AG08396 (cell line): ENCODE measurements around the gene RPP30.
"Not testable (repeated sequence)": the region's sequence is repeated elsewhere in the genome, so short reads cannot be mapped to it uniquely, and the experiment has no call there.

ENCODE experiments used
- DNase-seq: peaks from one replicate; pipeline ENCODE4 v3.0.0; 2012; ENCODE audit warnings: low spot score, mixed read lengths

The RPP30 gene

DNA sequence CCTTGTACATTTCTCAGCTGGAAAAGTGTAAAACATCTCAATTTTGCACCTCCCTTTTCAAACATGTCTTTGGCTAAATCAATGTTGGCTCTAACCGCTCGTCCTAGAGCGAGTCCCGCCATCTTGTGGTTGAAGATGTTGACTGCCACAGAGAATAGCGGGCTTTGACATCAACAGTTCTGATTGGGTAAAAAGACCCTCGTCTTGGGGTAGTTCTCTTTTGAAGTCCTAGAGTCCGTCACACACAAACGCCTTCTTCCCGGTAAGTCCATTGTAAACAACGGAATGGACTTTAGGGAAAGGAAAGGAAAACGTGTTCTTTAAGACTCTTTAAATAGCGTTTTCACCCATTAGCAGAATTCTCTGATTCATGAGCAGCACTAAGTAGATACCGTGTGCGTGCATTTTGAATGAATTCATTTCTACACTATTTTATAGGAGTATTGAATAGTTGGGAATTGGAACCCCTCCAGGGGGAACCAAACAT is 452 bp upstream of the RPP30 start:
- peak; percentile 67 for DNase-seq

GRCh38 chr10:90872648-90873020 is 860 bp downstream of the RPP30 start:
- DNase-seq, result no peak

DNA sequence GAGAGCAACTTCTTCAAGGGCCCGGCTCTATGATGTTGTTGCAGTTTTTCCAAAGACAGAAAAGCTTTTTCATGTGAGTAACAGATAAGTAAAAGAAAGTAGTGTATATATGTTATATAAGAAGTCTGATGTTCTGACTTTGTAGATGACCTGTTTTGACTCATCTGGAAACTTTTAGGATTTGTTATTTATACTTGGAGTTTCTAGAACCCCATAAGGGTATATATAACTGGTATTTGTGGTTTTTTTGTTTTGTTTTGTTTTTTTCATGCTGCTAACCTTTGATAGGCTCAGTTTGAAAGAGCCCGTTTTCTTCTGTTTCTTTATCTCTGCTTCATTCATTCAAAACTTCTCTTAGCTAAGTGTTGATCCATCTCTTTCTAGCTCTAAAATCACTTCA is 7.3 kb downstream of the RPP30 start:
- DNase-seq, result no peak

DNA sequence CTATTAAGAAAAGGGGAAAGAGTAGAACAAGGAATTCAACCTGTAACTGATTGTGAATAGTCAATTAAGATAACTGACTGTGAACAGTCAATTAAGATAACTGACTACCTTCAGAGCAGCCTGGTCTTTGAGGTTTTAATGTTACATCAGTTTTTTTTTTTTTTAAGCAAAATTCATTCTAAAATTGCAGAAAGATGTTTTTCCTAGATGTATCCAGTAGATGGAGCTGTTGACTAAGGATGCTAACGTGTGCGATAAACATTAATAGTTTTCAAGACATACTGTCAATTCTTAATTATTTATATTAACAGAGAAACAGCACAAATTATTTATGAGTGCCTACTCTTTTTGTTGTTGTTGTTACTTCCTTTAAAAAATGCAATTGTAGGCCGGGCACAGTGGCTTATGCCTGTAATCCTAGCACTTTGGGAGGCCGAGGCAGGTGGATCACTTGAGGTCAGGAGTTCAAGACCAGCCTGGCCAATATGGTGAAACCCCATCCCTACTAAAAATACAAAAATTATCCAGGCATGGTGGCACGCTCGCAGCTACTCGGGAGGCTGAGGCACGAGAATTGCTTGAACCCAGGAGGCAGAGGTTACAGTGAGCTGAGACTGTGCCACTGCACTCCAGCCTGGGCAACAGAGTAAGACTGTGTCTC is 8.4 kb downstream of the RPP30 start:
- DNase-seq, result peak; percentile 15

DNA sequence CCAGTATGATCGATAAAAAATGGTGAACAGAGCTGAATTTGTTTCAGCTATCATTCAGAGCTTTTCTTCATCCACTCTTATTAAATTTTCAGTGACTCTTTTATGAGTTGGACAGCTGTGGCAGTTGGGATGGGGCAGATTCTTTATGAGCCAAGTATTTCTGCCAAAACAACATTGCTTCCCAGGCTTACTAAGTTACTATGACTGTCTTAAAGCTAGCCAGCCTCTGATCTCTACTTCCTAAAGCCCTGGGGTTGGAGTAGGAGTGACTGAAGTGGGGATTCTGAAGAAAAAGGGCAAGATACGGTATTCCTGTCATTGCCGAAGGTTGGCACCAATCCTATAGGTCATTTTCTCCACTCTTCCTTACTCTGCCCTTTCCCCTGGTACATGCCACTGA is 12.7 kb downstream of the RPP30 start:
- DNase-seq, result no peak

DNA sequence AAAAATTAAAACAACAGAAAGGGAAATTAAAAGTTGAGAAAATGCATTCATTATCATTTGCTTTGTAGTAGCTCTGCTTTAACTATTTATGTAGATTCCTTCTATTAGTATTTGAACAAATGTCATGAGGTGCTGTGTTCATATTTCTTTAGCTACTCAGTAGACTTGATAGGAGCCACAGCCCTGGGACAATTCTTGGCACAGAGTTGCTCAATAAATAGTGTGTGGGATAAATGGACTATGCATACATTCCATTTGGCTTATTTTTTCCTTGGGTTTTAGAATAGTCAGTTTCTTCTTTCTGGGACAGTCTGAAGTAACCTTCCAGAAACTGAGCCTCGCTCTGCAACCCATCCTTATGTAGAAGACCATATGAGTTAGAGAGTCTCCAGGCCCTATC is 13.4 kb downstream of the RPP30 start:
- peak; percentile 51 for DNase-seq

- DNase-seq, result no peak
Observed at GRCh38 chr10:90887555-90887954, 15.8 kb downstream of the RPP30 start.

DNA sequence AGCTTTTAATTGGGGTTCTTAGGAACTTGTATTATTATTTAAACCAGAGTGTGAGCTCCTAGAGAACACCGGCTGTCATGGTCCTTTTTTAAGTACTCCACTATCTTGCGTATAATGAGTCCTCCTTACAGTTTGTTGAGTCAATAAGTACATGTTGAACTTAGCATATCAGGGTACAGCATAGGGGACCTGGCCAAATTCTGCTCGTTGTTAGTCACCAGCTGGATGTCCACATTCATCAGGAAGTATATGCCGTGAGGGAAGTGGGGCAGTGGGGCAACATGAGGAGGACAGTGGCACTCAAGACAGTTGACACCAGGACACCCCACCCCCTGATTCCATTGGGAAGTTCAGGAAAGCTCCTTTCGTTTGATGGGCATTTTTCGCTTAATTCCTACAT is 16.6 kb downstream of the RPP30 start:
- no peak for DNase-seq

GRCh38 chr10:90889636-90890035 is 17.9 kb downstream of the RPP30 start:
- no peak for DNase-seq

GRCh38 chr10:90890347-90890746 is 18.6 kb downstream of the RPP30 start:
- DNase-seq, result peak; percentile 13

DNA sequence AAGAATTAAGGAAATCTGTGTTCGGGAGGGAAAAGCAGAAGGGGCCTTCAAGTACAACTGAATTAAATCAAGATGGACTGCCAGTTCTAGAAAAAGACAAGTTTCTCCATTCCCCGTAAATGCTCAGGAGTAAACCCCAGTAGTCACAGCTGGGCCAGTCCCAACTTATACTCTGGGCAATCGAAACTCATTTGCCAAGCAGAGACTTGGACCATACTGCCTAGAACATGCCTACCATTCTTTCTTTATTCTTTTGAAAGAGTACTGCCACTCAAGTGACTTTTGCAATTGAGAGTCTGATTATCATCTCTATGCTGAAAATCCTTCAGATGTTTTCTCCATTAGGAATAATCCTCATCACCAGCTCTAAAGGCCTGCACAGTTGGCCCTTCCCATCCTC is 21.4 kb downstream of the RPP30 start:
- DNase-seq, result no peak

GRCh38 chr10:90896916-90897315 is 25.1 kb downstream of the RPP30 start:
- DNase-seq, result not testable (repeated sequence)

- DNase-seq, result no peak
Observed at GRCh38 chr10:90905925-90906324, 34.2 kb downstream of the RPP30 start.

GRCh38 chr10:90906596-90906995 is 34.8 kb downstream of the RPP30 start:
- no peak for DNase-seq

- DNase-seq, result peak; percentile 56
Observed at GRCh38 chr10:90911133-90912051, 39.6 kb downstream of the RPP30 start.

- DNase-seq, result no peak
Observed at GRCh38 chr10:90912174-90912573, 40.4 kb downstream of the RPP30 start.

DNA sequence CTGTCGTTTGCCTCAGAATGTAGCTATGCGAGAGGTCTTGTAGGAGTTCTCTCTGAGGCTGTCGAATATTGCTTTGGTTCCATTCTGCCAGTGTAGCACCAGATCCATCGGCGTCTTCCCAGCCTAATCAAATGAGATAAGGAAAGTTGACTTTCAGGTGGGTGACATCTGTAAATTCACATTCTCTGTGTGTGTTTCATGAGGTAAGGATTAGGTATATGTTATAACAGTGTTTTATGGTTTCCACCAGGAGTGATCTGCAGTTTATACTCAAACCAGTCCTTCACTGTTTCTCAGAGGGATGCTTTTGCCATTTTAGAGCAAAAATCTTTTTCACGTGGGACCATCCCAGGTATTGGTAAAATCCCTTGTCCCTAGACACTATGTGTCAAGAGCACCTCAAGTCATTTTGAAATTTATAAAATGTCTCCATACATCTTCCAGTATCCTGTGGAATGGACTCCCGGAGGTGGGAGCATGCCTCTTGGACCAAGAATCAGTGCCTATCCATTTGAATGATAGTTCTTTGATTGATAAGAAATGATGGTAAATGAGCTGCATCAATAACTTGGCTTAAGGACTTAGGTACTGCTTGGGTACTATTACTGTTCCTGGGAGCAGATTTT is 41.2 kb downstream of the RPP30 start:
- DNase-seq, result no peak

DNA sequence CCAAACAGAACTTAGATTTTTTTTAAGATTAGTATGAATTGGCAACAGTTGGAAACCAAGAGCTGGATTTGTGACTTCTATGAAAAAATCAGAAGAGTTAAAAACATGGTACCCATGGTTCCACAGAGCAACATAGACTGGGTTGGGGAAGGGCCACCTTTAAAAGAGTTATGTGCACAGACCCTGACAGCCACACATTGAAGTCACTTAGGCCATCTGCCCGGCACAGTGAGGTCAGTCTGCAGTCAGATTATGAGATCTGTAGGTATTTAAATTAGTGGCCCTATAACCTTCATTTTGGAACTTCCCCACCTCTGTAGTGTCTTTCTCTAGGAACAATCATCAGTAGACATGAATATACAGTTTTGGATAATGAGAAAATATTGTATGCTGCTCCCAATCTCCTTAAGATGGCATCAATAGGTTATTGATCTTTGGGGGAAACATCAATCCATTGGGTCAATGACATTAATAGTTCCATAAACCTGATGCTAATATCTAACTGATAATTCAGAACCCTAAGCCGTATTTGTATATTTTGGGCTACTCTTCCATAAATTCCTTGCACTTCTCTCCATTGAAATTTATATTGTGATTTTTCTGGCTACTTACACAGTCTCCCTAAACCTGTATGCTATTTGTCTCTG is 42.1 kb downstream of the RPP30 start:
- DNase-seq, result no peak

- DNase-seq, result no peak
Observed at GRCh38 chr10:90914992-90915765, 43.4 kb downstream of the RPP30 start.

DNA sequence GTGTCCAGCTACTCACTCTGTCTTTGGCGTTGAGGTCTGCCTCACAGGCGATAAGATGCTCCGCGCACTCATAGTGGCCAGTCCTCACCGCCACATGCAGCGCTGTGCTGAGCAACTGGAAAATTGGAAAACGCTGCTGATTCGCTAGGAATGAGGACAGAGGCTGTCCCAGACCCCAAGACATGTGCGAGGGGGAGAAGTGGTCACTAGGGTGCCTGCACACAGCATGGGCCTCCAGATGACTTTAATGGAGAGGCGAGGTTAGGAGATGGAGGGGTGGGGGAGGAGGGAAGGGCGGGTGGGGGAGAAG is 43.9 kb downstream of the RPP30 start:
- DNase-seq, result no peak

- DNase-seq, result no peak
Observed at GRCh38 chr10:90916392-90917237, 44.8 kb downstream of the RPP30 start.
